MCF 10A (cell line): ENCODE measurements around the gene HLA-A. TPM values are rescaled to one million over a fixed set of nuclear protein-coding genes. Genes with fewer than 3 reads are reported as not detected.

ENCODE experiments used
- BruUV-seq: library from RNA; stranded (reverse); fragments of 400-500 nt; replicated peaks from 2 replicates; lab custom pipeline; 2021; lab: Mats Ljungman, UMichigan
- CTCF ChIA-PET: fragments of 300-600 bp; sonication (Branson Sonifier 250); formaldehyde crosslinking; extraction: SDS; loops from one replicate; lab custom pipeline; 2021; ENCODE audit warnings: antibody characterized with exemption, inconsistent platforms; lab: Yijun Ruan, JAX
- POLR2A ChIA-PET: fragments of 300-600, 350-650 bp; sonication (Branson Sonifier 250); formaldehyde crosslinking; extraction: SDS; loops from one replicate; lab custom pipeline; 2020; ENCODE audit warnings: antibody characterized with exemption, inconsistent platforms; lab: Yijun Ruan, JAX
- DNase-seq: peaks from one replicate; pipeline ENCODE4 v3.0.0-alpha.2; 2018; ENCODE audit not compliant: unreplicated experiment
- H3K27ac Mint-ChIP-seq: one replicate; pipeline ENCODE4 v1.8.0; 2022; ENCODE audit warnings: mild to moderate bottlenecking, low read depth, mixed read lengths; ENCODE audit not compliant: unreplicated experiment
- H3K27me3 Mint-ChIP-seq: one replicate; pipeline ENCODE4 v1.8.0; 2022; ENCODE audit warnings: mixed read lengths; ENCODE audit not compliant: insufficient read depth, unreplicated experiment
- H3K36me3 Mint-ChIP-seq: one replicate; pipeline ENCODE4 v1.8.0; 2022; ENCODE audit warnings: mild to moderate bottlenecking, moderate library complexity, mixed read lengths; ENCODE audit not compliant: insufficient read depth, unreplicated experiment
- H3K4me1 Mint-ChIP-seq: one replicate; pipeline ENCODE4 v1.8.0; 2022; ENCODE audit warnings: mixed read lengths; ENCODE audit not compliant: insufficient read depth, unreplicated experiment
- H3K4me3 Mint-ChIP-seq: one replicate; pipeline ENCODE4 v1.8.0; 2022; ENCODE audit warnings: mild to moderate bottlenecking, moderate library complexity, mixed read lengths; ENCODE audit not compliant: unreplicated experiment
- H3K9me3 Mint-ChIP-seq: one replicate; pipeline ENCODE4 v1.8.0; 2022; ENCODE audit warnings: mixed read lengths; ENCODE audit not compliant: unreplicated experiment
- intact Hi-C: fragments of 100-400 bp; cut with micrococcal nuclease; formaldehyde crosslinking; loops from 2 replicates; pipeline ENCODE4 v1.14.1; 2022
- total RNA-seq: library from RNA; stranded (reverse); gene quantifications from 2 replicates; pipeline ENCODE4 v1.2.3, GENCODE V29; 2022
- TF ChIP-seq, protein P1 (sequence below): fragments of 200-600 bp; IDR thresholded peaks from one replicate; pipeline ENCODE4 v1.8.0; 2022; ENCODE audit warnings: antibody characterized with exemption, mild to moderate bottlenecking; ENCODE audit not compliant: unreplicated experiment

HLA-A gene
- total RNA-seq, 1 experiment from 2014 or later = 139 TPM

DNA sequence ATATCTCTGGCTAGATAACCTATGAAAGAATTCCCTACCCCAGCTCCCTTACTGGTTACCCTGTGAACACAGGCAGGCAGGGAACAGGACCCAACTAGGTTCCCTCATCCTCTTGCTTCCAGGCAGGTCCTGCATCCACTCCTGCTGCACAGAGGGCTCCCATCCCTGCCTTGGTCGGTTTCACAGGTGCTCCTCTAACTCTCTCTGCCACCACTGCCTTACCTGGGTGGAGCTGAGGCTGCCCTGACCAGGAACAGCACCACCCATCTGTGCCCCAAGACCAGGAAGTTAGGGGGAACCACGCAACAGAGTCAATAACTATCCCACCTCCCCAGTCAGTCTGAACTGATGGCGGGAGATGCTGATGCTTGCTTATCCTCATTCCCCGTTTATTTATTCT lies 37.0 kb upstream of the HLA-A start:
- Mint-ChIP-seq H3K9me3 (no peaks in the 10 kb centered on the region), H3K4me1 (no peaks in the 10 kb centered on the region), H3K36me3 (no peaks in the 10 kb centered on the region), H3K27ac (no peak overlapping the region), H3K4me3 (no peak overlapping the region), H3K27me3 (peaks cover 35% of the 10 kb centered on the region)
- ChIA-PET POLR2A (no interaction called here), CTCF (interaction anchor here (0.6 kb wide), 1 partner anchor 168 kb away, joined by 4 read pairs; no protein-coding TSS in a partner anchor)
- no peak for DNase-seq
- BruUV-seq = no TSS peak
- TF ChIP-seq, protein P1, sequence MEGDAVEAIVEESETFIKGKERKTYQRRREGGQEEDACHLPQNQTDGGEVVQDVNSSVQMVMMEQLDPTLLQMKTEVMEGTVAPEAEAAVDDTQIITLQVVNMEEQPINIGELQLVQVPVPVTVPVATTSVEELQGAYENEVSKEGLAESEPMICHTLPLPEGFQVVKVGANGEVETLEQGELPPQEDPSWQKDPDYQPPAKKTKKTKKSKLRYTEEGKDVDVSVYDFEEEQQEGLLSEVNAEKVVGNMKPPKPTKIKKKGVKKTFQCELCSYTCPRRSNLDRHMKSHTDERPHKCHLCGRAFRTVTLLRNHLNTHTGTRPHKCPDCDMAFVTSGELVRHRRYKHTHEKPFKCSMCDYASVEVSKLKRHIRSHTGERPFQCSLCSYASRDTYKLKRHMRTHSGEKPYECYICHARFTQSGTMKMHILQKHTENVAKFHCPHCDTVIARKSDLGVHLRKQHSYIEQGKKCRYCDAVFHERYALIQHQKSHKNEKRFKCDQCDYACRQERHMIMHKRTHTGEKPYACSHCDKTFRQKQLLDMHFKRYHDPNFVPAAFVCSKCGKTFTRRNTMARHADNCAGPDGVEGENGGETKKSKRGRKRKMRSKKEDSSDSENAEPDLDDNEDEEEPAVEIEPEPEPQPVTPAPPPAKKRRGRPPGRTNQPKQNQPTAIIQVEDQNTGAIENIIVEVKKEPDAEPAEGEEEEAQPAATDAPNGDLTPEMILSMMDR = no peak
- intact Hi-C loops = no loop called here

DNA sequence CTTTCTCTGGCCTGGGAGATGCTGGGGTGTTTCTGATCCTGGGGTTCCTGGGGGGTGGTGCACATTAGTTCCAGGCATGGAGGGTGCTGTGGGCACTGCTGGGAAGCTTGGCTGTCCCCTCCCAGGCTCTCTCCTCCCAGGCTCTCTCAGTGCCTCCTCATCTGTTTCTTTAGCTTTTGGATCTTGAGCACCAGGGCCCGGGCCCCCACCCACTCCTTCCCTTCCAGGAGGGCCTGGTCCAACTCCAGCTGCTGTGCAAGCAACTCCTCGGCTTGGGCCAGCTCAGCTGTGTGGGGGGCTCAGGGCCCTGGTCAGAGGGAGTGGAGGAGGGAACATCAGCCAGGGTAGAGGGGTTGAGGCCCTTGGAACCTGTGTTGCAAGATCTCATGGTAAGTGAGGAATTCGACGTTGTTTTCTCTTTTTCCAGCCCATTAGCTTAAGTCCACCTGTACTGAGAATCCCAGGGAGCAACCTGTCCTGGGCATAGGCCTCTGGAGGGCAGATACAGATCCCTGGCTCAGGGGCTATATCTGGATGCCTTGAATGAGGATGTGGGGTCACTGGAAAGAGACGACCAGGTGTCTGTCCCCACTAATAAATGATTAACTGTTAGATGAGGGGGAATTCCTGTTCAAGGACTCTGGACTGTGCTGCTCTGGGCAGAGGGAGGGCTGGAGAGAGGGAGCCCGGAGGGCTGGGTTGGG lies 34.5 kb upstream of the HLA-A start:
- H3K27ac Mint-ChIP-seq = no peak overlapping the region
- H3K9me3 Mint-ChIP-seq = no peaks in the 10 kb centered on the region
- no peak overlapping the region for H3K4me3 Mint-ChIP-seq
- no peaks in the 10 kb centered on the region for H3K4me1 Mint-ChIP-seq
- no peak for DNase-seq
- TF ChIP-seq, protein P1 = no peak
- ChIA-PET POLR2A (no interaction called here), CTCF (no interaction called here)
- no peaks in the 10 kb centered on the region for H3K36me3 Mint-ChIP-seq
- intact Hi-C loops = no loop called here
- H3K27me3 Mint-ChIP-seq = peaks cover 47% of the 10 kb centered on the region
- no TSS peak for BruUV-seq

DNA sequence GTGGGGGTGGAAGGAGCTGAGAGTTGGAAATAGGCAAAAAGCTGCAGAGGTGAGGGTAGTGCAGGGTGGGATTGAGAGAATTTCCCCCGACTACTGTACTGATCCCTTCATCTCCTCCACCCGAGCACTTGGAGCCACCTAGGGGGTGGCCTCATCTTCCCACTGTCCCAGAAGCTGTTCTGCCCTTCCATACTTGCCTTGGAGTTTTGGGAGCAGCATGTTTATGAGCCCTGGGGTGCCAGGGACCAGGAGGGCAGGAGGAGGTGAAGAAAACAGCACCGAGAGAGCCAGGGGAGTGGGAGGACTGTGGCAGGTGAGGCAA lies 34.0 kb upstream of the HLA-A start:
- DNase-seq = no peak

DNA sequence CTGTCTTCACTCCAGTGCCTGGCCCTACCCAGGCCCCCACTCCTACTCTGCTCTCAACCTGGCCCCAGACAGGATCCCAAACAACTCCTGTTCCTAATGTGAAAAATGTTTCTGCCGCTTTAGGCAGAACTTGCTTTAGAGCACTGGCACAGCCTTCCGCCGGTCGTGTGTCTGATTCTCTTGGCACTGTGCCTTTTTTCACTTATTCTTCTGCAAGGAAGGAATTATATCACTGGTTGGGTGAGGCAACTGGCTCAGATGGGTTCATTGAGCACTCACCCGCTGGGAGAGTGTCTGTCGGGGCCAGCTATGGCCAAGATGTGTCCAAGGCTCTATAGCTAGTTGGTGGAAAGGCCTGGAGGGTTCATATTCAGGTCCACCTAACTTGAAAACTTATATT lies 33.6 kb upstream of the HLA-A start:
- Mint-ChIP-seq H3K4me1 (no peaks in the 10 kb centered on the region), H3K27me3 (peaks cover 47% of the 10 kb centered on the region), H3K36me3 (no peaks in the 10 kb centered on the region), H3K27ac (no peak overlapping the region), H3K9me3 (no peaks in the 10 kb centered on the region), H3K4me3 (no peak overlapping the region)
- TF ChIP-seq, protein P1 = no peak
- ChIA-PET CTCF (no interaction called here), POLR2A (no interaction called here)
- BruUV-seq = no TSS peak
- no peak for DNase-seq
- intact Hi-C loops = no loop called here

More for the DNA sequence above, 34.0 kb upstream of the HLA-A start:
- Mint-ChIP-seq H3K27ac (no peak overlapping the region), H3K4me1 (no peaks in the 10 kb centered on the region), H3K4me3 (no peak overlapping the region), H3K9me3 (no peaks in the 10 kb centered on the region), H3K36me3 (no peaks in the 10 kb centered on the region), H3K27me3 (peaks cover 47% of the 10 kb centered on the region)
- TF ChIP-seq, protein P1 = no peak
- ChIA-PET POLR2A (no interaction called here), CTCF (no interaction called here)
- no TSS peak for BruUV-seq
- intact Hi-C loops = no loop called here
